Uterus (tissue), 4 donors: ENCODE data around the gene DTNA. TPM values are rescaled to one million over a fixed set of nuclear protein-coding genes. Genes with fewer than 3 reads are reported as not detected.

Source experiments
- DNase-seq, 2 donors: peaks; one replicate each; pipeline ENCODE4 v3.0.0-alpha.2; 2019 to 2020
- H3K27ac ChIP-seq, 2 donors: fragments of 200-600 bp; sonication (generic); 1 replicate in 1 of 2; 2 replicates in 1 of 2; pipeline ENCODE4 v1.5.1; 2016 to 2018
- H3K27me3 ChIP-seq, 2 donors: fragments of 200-600 bp; sonication (generic); one replicate each; pipeline ENCODE4 v1.5.1; 2018 to 2019; ENCODE audit warnings: control low read depth in 1 of 2
- H3K36me3 ChIP-seq, 2 donors: fragments of 200-600 bp; sonication (generic); one replicate each; pipeline ENCODE4 v1.5.1; 2019; ENCODE audit warnings: control low read depth in 1 of 2
- H3K4me1 ChIP-seq, 2 donors: fragments of 200-600 bp; sonication (generic); one replicate each; pipeline ENCODE4 v1.5.1; 2018 to 2019; ENCODE audit warnings: control low read depth in 1 of 2
- H3K4me3 ChIP-seq, 2 donors: fragments of 200-600 bp; sonication (generic); 1 replicate in 1 of 2; 2 replicates in 1 of 2; pipeline ENCODE4 v1.5.1; 2018 to 2019; ENCODE audit warnings: mild to moderate bottlenecking in 1 of 2
- H3K9me3 ChIP-seq, 2 donors: fragments of 200-600 bp; sonication (generic); one replicate each; pipeline ENCODE4 v1.5.1; 2019; ENCODE audit warnings: control low read depth in 1 of 2
- CTCF ChIP-seq, 4 experiments: fragments of 200-600 bp in 2 of 4; fragments of 450-650 bp in 2 of 4; sonication (generic) in 2 of 4; IDR thresholded peaks; one replicate each; pipeline ENCODE4 v1.5.1; 2016 to 2019; ENCODE audit warnings: antibody characterized with exemption in 4 of 4, mild to moderate bottlenecking in 2 of 4, moderate library complexity in 1 of 4
- POLR2A ChIP-seq, 2 donors: fragments of 450-650 bp; IDR thresholded peaks; one replicate each; pipeline ENCODE4 v1.6.1; 2016; ENCODE audit warnings: antibody characterized with exemption in 2 of 2, mild to moderate bottlenecking in 1 of 2, moderate library complexity in 1 of 2
- intact Hi-C: fragments of 100-400 bp; cut with DNase I; formaldehyde crosslinking; loops from one replicate; pipeline ENCODE4 v1.15.1; 2023; ENCODE audit warnings: low total_unique reads
- total RNA-seq, 4 donors: library from RNA; depleted of rRNA in 3 of 4; stranded (reverse); fragments of >200 nt in 3 of 4; gene quantifications; one replicate each; pipeline versions ENCODE4 v1.1.0 to v1.2.4, GENCODE V29; 2014 to 2023
- donor health status: DM: yes; HTN: yes; CAD: no.

Gene DTNA
- total RNA-seq, 4 donors from 2014 or later: 13.8 to 229 (median 43.0) TPM

DNA sequence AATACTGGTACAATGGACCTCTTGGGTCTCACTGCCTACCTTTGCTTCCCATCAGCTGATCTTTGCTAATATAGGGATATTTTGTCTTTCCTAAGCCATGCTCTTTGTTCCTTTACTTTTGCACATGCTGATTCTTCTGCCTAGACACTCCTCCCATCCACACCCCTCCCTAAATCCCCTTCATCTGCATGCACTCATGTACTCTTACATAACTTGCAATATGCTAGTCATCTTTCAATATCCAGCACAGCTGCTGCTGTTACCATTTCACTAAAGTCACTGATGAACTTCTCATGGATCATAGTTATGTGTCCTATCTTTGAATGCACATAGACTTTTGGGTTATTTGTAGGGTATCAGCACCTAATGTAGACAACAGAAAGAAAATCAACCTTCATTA lies 18.5 kb upstream of the DTNA start:
- no peak for DNase-seq
- Histone ChIP-seq H3K9me3 (no peaks in the 10 kb centered on the region), H3K27me3 (no peaks in the 10 kb centered on the region), H3K27ac (no peak overlapping the region), H3K4me3 (no peak overlapping the region), H3K4me1 (no peaks in the 10 kb centered on the region), H3K36me3 (no peaks in the 10 kb centered on the region)
- intact Hi-C loops: no loop called here
- TF ChIP-seq POLR2A (IDR thresholded peaks at IDR 0.05) (no peak), CTCF (IDR thresholded peaks at IDR 0.05) (no peak)

GRCh38 chr18:34694591-34695165 lies 15.4 kb upstream of the DTNA start:
- Histone ChIP-seq H3K4me3 (no peak overlapping the region), H3K27ac (no peak overlapping the region), H3K4me1 (no peaks in the 10 kb centered on the region), H3K36me3 (no peaks in the 10 kb centered on the region), H3K27me3 (no peaks in the 10 kb centered on the region), H3K9me3 (no peaks in the 10 kb centered on the region)
- DNase-seq: no peak
- intact Hi-C loops: no loop called here
- TF ChIP-seq CTCF (IDR thresholded peaks at IDR 0.05) (no peak), POLR2A (IDR thresholded peaks at IDR 0.05) (no peak)

- DNase-seq: no peak
- Histone ChIP-seq H3K4me1 (no peaks in the 10 kb centered on the region), H3K27ac (no peak overlapping the region), H3K9me3 (no peaks in the 10 kb centered on the region), H3K27me3 (no peaks in the 10 kb centered on the region), H3K4me3 (no peak overlapping the region), H3K36me3 (no peaks in the 10 kb centered on the region)
- no peak for TF ChIP-seq POLR2A (IDR thresholded peaks at IDR 0.05)
- TF ChIP-seq CTCF (IDR thresholded peaks at IDR 0.05): no peak
- intact Hi-C loops: no loop called here
These were observed 14.8 kb upstream of the DTNA start for GRCh38 chr18:34695310-34695709.

DNA sequence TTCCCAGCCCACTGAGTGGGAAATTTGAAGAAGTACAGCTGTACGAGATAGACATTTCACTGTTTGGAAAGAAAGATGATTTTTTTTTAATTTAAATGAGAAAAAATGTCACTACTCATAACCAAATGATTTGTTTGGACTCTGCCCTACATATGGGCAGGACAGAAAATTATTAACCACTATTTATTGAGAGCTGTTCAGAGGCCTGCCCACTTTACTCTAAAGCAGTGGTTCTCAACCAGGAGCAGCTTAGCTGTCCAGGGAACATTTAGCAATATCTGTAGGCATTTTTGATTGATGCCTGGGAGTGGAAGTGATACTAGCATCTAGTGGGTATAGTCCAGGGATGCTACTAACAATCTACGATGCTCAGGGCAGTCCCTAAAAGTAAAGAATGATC lies 13.4 kb upstream of the DTNA start:
- no peak overlapping the region for H3K4me3 ChIP-seq
- H3K27me3 ChIP-seq: no peaks in the 10 kb centered on the region
- no peaks in the 10 kb centered on the region for H3K9me3 ChIP-seq
- no peaks in the 10 kb centered on the region for H3K4me1 ChIP-seq
- no peak for DNase-seq
- no peaks in the 10 kb centered on the region for H3K36me3 ChIP-seq
- intact Hi-C loops: no loop called here
- H3K27ac ChIP-seq: no peak overlapping the region
- TF ChIP-seq CTCF (IDR thresholded peaks at IDR 0.05): no peak
- no peak for TF ChIP-seq POLR2A (IDR thresholded peaks at IDR 0.05)

DNA sequence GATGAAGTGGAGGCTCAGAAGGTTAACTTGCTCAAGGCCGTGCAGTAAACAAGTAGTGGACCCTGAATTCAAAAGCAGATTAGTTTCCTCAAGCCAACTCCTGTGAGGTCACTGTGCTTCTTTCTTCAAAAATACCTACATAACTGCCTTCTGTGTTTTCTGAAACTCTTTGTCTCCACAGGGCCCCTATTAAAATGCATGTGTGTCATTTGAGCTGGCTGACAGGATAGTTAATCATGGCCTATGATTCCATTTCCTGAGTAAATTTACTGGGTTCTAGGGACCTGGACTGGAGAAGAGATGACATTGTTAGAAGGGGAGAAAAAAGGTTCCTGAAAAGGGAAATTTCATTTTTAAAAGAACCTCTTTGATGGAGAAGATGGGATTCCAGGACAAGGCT lies 12.9 kb upstream of the DTNA start:
- H3K4me1 ChIP-seq: no peaks in the 10 kb centered on the region
- intact Hi-C loops: no loop called here
- no peaks in the 10 kb centered on the region for H3K36me3 ChIP-seq
- no peak overlapping the region for H3K4me3 ChIP-seq
- TF ChIP-seq CTCF (IDR thresholded peaks at IDR 0.05) (no peak), POLR2A (IDR thresholded peaks at IDR 0.05) (no peak)
- H3K27me3 ChIP-seq: no peaks in the 10 kb centered on the region
- no peak for DNase-seq
- H3K27ac ChIP-seq: no peak overlapping the region
- H3K9me3 ChIP-seq: no peaks in the 10 kb centered on the region
